Measurements from ENCODE around the gene LRCOL1. TPM values are rescaled to one million over a fixed set of nuclear protein-coding genes. Genes with fewer than 3 reads are reported as not detected.

LRCOL1 gene
- total and polyA plus RNA-seq, 4 donors: 0.98 to 1.8 (median 1.3) TPM

DNA sequence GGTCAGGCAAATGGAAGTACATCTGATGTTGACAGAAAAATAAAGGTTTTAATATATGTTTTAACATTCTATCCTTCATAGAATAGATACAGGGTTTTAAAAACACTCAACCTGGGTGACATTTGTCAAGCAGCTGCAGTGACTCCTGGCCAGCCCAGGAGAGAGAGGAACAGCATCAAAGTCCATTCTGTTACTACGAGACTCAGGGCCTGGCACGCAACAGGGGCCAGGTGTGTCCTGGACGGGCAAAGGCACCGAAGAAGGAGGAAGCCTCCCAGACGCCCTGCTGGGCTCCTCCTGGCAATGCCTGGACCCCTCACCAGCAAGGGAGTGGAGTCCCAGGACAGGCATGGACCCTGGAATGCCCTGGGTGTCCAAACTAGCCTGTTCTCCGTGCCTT is 22.1 kb downstream of the LRCOL1 start:
- no peak for TF ChIP-seq CTCF (IDR thresholded peaks at IDR 0.05; ENCODE audit: control extremely low read depth, extremely low read depth)
- H3K4me1 ChIP-seq (ENCODE audit: control insufficient read depth in 5 of 5, insufficient read depth in 5 of 5, low read length in 5 of 5): peaks cover 0 to 1% (median 0%) of the 10 kb centered on the region in 5 donors
- no peak for ATAC-seq (ENCODE audit: insufficient read depth, low FRiP score)
- peaks cover 0 to 3% (median 0%) of the 10 kb centered on the region in 4 donors for H3K9me3 ChIP-seq (ENCODE audit: control insufficient read depth in 4 of 4, insufficient read depth in 3 of 4, low read length in 3 of 4)
- 87 to 89% methylated on average over 6 of the region's 6 CpGs for WGBS, 2 donors
- H3K36me3 ChIP-seq (ENCODE audit: control insufficient read depth in 4 of 4, insufficient read depth in 4 of 4, low read length in 4 of 4): peaks cover 0 to 4% (median 0%) of the 10 kb centered on the region in 4 donors
- no peak overlapping the region for H3K9ac ChIP-seq (ENCODE audit: insufficient read depth in 1 of 2, low read length in 2 of 2)
- DNase-seq: no peak
- no peak overlapping the region for H3K4me3 ChIP-seq
- H3K27ac ChIP-seq (ENCODE audit: low read depth in 1 of 2, low read length in 1 of 2): no peak overlapping the region
- no peaks in the 10 kb centered on the region for H3K27me3 ChIP-seq (ENCODE audit: control insufficient read depth in 3 of 3, insufficient read depth in 3 of 3, low read length in 2 of 3)

DNA sequence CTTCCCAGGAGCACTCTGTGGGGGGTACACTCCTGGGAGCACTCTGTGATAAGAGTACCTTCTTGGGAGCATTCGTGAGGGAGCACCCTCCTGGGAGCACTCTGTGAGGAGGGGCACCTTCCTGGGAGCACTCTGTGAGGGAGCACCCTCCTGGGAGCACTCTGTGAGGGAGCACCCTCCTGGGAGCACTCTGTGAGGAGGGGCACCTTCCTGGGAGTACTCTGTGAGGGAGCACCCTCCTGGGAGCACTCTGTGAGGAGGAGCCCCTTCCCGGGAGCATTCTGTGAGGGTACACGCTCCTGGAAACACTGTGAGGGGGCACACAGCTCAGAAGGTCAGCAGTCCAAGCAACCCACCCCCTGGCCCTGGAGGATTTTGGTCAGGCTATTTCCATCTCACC is 22.6 kb downstream of the LRCOL1 start:
- Histone ChIP-seq H3K27me3 (ENCODE audit: control insufficient read depth in 3 of 3, insufficient read depth in 3 of 3, low read length in 2 of 3) (no peaks in the 10 kb centered on the region), H3K36me3 (ENCODE audit: control insufficient read depth in 4 of 4, insufficient read depth in 4 of 4, low read length in 4 of 4) (peaks cover 0 to 9% (median 0%) of the 10 kb centered on the region in 4 donors), H3K27ac (ENCODE audit: low read depth in 1 of 2, low read length in 1 of 2) (no peak overlapping the region), H3K9me3 (ENCODE audit: control insufficient read depth in 4 of 4, insufficient read depth in 3 of 4, low read length in 3 of 4) (peaks cover 0 to 3% (median 0%) of the 10 kb centered on the region in 4 donors), H3K9ac (ENCODE audit: insufficient read depth in 1 of 2, low read length in 2 of 2) (no peak overlapping the region), H3K4me3 (no peak overlapping the region), H3K4me1 (ENCODE audit: control insufficient read depth in 5 of 5, insufficient read depth in 5 of 5, low read length in 5 of 5) (no peaks in the 10 kb centered on the region)
- DNase-seq (no peak), ATAC-seq (ENCODE audit: insufficient read depth, low FRiP score) (no peak)
- no peak for TF ChIP-seq CTCF (IDR thresholded peaks at IDR 0.05; ENCODE audit: control extremely low read depth, extremely low read depth)
- WGBS, 2 donors: 80 to 92% methylated on average over 2 to 3 of the region's 3 CpGs

DNA sequence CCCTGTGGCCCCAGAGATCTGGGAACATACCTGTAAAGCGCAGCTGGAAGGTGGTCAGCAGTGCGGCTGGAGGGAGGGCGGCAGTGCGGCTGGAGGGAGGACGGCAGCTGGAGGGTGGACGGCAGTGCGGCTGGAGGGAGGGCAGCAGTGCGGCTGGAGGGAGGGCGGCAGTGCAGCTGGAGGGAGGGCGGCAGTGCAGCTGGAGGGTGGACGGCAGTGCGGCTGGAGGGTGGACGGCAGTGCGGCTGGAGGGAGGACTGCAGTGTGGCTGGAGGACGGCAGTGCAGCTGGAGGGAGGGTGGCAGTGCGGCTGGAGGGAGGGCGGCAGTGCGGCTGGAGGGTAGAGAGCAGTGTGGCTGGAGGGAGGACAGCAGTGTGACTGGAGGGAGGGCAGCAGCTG is 23.5 kb downstream of the LRCOL1 start:
- peaks cover 0 to 3% (median 0%) of the 10 kb centered on the region in 4 donors for H3K9me3 ChIP-seq (ENCODE audit: control insufficient read depth in 4 of 4, insufficient read depth in 3 of 4, low read length in 3 of 4)
- no peaks in the 10 kb centered on the region for H3K4me1 ChIP-seq (ENCODE audit: control insufficient read depth in 5 of 5, insufficient read depth in 5 of 5, low read length in 5 of 5)
- no peak for TF ChIP-seq CTCF (IDR thresholded peaks at IDR 0.05; ENCODE audit: control extremely low read depth, extremely low read depth)
- WGBS, 2 donors: 88 to 92% methylated on average over 18 of the region's 18 CpGs
- H3K27ac ChIP-seq (ENCODE audit: low read depth in 1 of 2, low read length in 1 of 2): no peak overlapping the region
- no peak overlapping the region for H3K9ac ChIP-seq (ENCODE audit: insufficient read depth in 1 of 2, low read length in 2 of 2)
- H3K4me3 ChIP-seq: no peak overlapping the region
- DNase-seq (no peak), ATAC-seq (ENCODE audit: insufficient read depth, low FRiP score) (no peak)
- peaks cover 0 to 13% (median 0%) of the 10 kb centered on the region in 4 donors for H3K36me3 ChIP-seq (ENCODE audit: control insufficient read depth in 4 of 4, insufficient read depth in 4 of 4, low read length in 4 of 4)
- no peaks in the 10 kb centered on the region for H3K27me3 ChIP-seq (ENCODE audit: control insufficient read depth in 3 of 3, insufficient read depth in 3 of 3, low read length in 2 of 3)

DNA sequence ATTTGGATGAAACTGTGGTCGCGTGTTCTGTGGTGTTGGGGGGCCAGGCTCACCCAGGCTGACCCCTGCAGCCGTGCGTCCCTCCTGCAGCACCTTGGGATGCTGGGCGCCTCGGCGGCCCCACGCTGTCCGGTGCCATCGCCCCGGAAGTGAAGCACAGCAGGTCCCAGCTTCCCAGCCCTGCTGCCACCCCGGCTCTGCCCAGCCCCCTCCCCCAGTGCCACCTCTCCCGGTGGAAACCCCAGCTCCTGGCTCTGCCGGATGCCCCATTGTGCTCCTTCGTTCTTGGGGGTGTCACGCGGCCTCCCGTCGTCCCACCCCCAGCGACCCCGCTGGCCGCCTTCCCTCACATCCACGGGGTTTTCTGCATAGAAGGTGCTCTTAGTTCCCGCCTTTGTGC is 25.2 kb downstream of the LRCOL1 start:
- H3K4me3 ChIP-seq: no peak overlapping the region
- TF ChIP-seq CTCF (IDR thresholded peaks at IDR 0.05; ENCODE audit: control extremely low read depth, extremely low read depth): no peak
- H3K9me3 ChIP-seq (ENCODE audit: control insufficient read depth in 4 of 4, insufficient read depth in 3 of 4, low read length in 3 of 4): peaks cover 0 to 3% (median 0%) of the 10 kb centered on the region in 4 donors
- ATAC-seq (ENCODE audit: insufficient read depth, low FRiP score) (no peak), DNase-seq (no peak)
- WGBS, 2 donors: 86% methylated on average over 24 of the region's 24 CpGs
- no peaks in the 10 kb centered on the region for H3K27me3 ChIP-seq (ENCODE audit: control insufficient read depth in 3 of 3, insufficient read depth in 3 of 3, low read length in 2 of 3)
- no peaks in the 10 kb centered on the region for H3K4me1 ChIP-seq (ENCODE audit: control insufficient read depth in 5 of 5, insufficient read depth in 5 of 5, low read length in 5 of 5)
- no peak overlapping the region for H3K9ac ChIP-seq (ENCODE audit: insufficient read depth in 1 of 2, low read length in 2 of 2)
- H3K27ac ChIP-seq (ENCODE audit: low read depth in 1 of 2, low read length in 1 of 2): no peak overlapping the region
- peaks cover 0 to 22% (median 5%) of the 10 kb centered on the region in 4 donors for H3K36me3 ChIP-seq (ENCODE audit: control insufficient read depth in 4 of 4, insufficient read depth in 4 of 4, low read length in 4 of 4)

All from lung (tissue), 12 donors.